Smooth muscle cell (in vitro differentiated cells): ENCODE data around the gene NPTN. TPM values are rescaled to one million over a fixed set of nuclear protein-coding genes. Genes with fewer than 3 reads are reported as not detected.
"Not testable (repeated sequence)": the region's sequence is repeated elsewhere in the genome, so short reads cannot be mapped to it uniquely, and the experiment has no call there.

ENCODE experiments used
- DNase-seq: peaks from one replicate; lab custom pipeline; 2025; ENCODE audit not compliant: unreplicated experiment; lab: John Stamatoyannopoulos, UW
- H2AFZ ChIP-seq: fragments of 200-600 bp; sonication (generic); 2 replicates; pipeline ENCODE4 v1.6.0; 2016; ENCODE audit warnings: antibody characterized with exemption, low read depth, mild to moderate bottlenecking
- H3F3A ChIP-seq: fragments of 200-600 bp; sonication (generic); 2 replicates; pipeline ENCODE4 v1.6.0; 2017; ENCODE audit warnings: antibody characterized with exemption, low read depth
- H3K27ac ChIP-seq: fragments of 200-600 bp; sonication (generic); 2 replicates; pipeline ENCODE4 v1.5.1; 2016; ENCODE audit warnings: low read depth, mild to moderate bottlenecking
- H3K27me3 ChIP-seq: fragments of 200-600 bp; sonication (generic); 2 replicates; pipeline ENCODE4 v1.6.1; 2016; ENCODE audit warnings: low read depth, mild to moderate bottlenecking
- H3K36me3 ChIP-seq: fragments of 200-600 bp; sonication (generic); 2 replicates; pipeline ENCODE4 v1.5.1; 2016; ENCODE audit warnings: low read depth
- H3K4me1 ChIP-seq: fragments of 200-600 bp; sonication (generic); 2 replicates; pipeline ENCODE4 v1.5.1; 2016; ENCODE audit warnings: low read depth
- H3K4me2 ChIP-seq: fragments of 200-600 bp; sonication (generic); 2 replicates; pipeline ENCODE4 v1.6.0; 2016; ENCODE audit warnings: mild to moderate bottlenecking
- H3K4me3 ChIP-seq: fragments of 200-600 bp; sonication (generic); 2 replicates; pipeline ENCODE4 v1.5.1; 2016; ENCODE audit warnings: mild to moderate bottlenecking
- H3K79me2 ChIP-seq: fragments of 200-600 bp; sonication (generic); 2 replicates; pipeline ENCODE4 v1.6.0; 2016; ENCODE audit warnings: low read depth, mild to moderate bottlenecking
- H3K9ac ChIP-seq: fragments of 200-600 bp; sonication (generic); 2 replicates; pipeline ENCODE4 v1.6.0; 2016; ENCODE audit warnings: low read depth
- H3K9me3 ChIP-seq: fragments of 200-600 bp; sonication (generic); replicated peaks from 2 replicates; pipeline ENCODE4 v1.5.1; 2016; ENCODE audit warnings: low read depth
- H4K20me1 ChIP-seq: fragments of 200-600 bp; sonication (generic); 2 replicates; pipeline ENCODE4 v1.6.0; 2016; ENCODE audit warnings: low read depth
- CTCF ChIP-seq: fragments of 200-600 bp; sonication (generic); IDR thresholded peaks from 2 replicates; pipeline ENCODE4 v1.5.1; 2017; ENCODE audit warnings: borderline replicate concordance, mild to moderate bottlenecking, antibody characterized with exemption; ENCODE audit not compliant: insufficient read depth, poor library complexity, severe bottlenecking
- whole genome bisulfite sequencing: methylation state at CpG from one replicate; pipeline ENCODE4 v1.1.7; 2016; ENCODE audit warnings: low lambda C conversion rate; 5-methylcytosine and 5-hydroxymethylcytosine counted together
- polyA plus RNA-seq: library from polyadenylated mRNA; unstranded; fragments of >200 nt; fragmentation: Nextera tagmentation; extraction: Ambion mirVana; gene quantifications from 2 replicates; pipeline ENCODE4 v1.2.1, GENCODE V29; 2016
- total RNA-seq: library from RNA; depleted of rRNA; stranded (reverse); fragments of >200 nt; gene quantifications from 2 replicates; pipeline ENCODE4 v1.2.3, GENCODE V29; 2014

NPTN gene
- total and polyA plus RNA-seq, 2 experiments from 2014 or later = 153 to 215 TPM

GRCh38 chr15:73650416-73651126, 17.4 kb upstream of the NPTN start:
- Histone ChIP-seq H3K36me3 (no peaks in the 10 kb centered on the region), H3F3A (peaks cover 4% of the 10 kb centered on the region), H3K79me2 (no peaks in the 10 kb centered on the region), H3K4me3 (no peak overlapping the region), H2AFZ (no peak overlapping the region), H3K9ac (no peak overlapping the region), H3K4me2 (peak overlapping the region; percentile 26), H3K4me1 (no peaks in the 10 kb centered on the region), H4K20me1 (no peaks in the 10 kb centered on the region), H3K9me3 (no peaks in the 10 kb centered on the region), H3K27me3 (no peaks in the 10 kb centered on the region), H3K27ac (no peak overlapping the region)
- 69% methylated on average over 3 of the region's 3 CpGs for WGBS
- TF ChIP-seq CTCF = no peak
- no peak for DNase-seq

DNA sequence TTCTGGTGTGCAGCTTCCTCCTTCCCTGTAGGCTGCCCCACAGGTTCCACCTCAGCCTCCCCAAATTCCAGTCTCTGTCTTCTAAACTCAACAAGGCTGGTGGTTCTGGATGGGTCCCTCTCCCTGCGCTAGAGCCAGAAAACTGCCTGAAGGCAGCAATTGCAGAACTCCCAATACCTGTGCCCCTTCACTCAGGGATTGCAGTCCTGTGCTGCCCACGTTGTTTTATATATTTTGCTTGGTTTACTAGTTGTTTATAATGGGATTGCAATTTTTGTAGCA, 14.8 kb upstream of the NPTN start:
- WGBS = 66% methylated on average over 2 of the region's 2 CpGs
- no peaks in the 10 kb centered on the region for H3K36me3 ChIP-seq
- no peak overlapping the region for H3K9ac ChIP-seq
- TF ChIP-seq CTCF = no peak
- no peaks in the 10 kb centered on the region for H3K4me1 ChIP-seq
- no peak overlapping the region for H3K27ac ChIP-seq
- DNase-seq = no peak
- no peaks in the 10 kb centered on the region for H3K27me3 ChIP-seq
- no peak overlapping the region for H2AFZ ChIP-seq
- H3K79me2 ChIP-seq = no peaks in the 10 kb centered on the region
- no peak overlapping the region for H3K4me3 ChIP-seq
- H4K20me1 ChIP-seq = no peaks in the 10 kb centered on the region
- H3K9me3 ChIP-seq = no peaks in the 10 kb centered on the region
- no peak overlapping the region for H3K4me2 ChIP-seq
- H3F3A ChIP-seq = peaks cover 4% of the 10 kb centered on the region

GRCh38 chr15:73647259-73648013, 14.2 kb upstream of the NPTN start:
- Histone ChIP-seq H3K79me2 (no peaks in the 10 kb centered on the region), H3K9ac (no peak overlapping the region), H3K9me3 (no peaks in the 10 kb centered on the region), H3K4me1 (no peaks in the 10 kb centered on the region), H3K36me3 (no peaks in the 10 kb centered on the region), H4K20me1 (no peaks in the 10 kb centered on the region), H2AFZ (no peak overlapping the region), H3K27ac (peak overlapping the region; percentile 19), H3K4me3 (no peak overlapping the region), H3K4me2 (no peak overlapping the region), H3F3A (peaks cover 4% of the 10 kb centered on the region), H3K27me3 (no peaks in the 10 kb centered on the region)
- WGBS = 43% methylated on average over 6 of the region's 6 CpGs
- no peak for DNase-seq
- TF ChIP-seq CTCF = no peak

- not testable (repeated sequence) for H3K36me3 ChIP-seq, H3K9ac ChIP-seq, H3K4me2 ChIP-seq, H3K9me3 ChIP-seq, H3F3A ChIP-seq, DNase-seq, H4K20me1 ChIP-seq, H3K79me2 ChIP-seq, H3K4me1 ChIP-seq, H3K4me3 ChIP-seq, H2AFZ ChIP-seq, H3K27me3 ChIP-seq, H3K27ac ChIP-seq
- whole genome bisulfite sequencing = 81% methylated on average over 5 of the region's 5 CpGs
These were observed 6.3 kb upstream of the NPTN start for GRCh38 chr15:73639464-73639863.
